IMR-90 (cell line): Measurements from ENCODE around the gene GSN. TPM values are rescaled to one million over a fixed set of nuclear protein-coding genes. Genes with fewer than 3 reads are reported as not detected.

Experiments
- ATAC-seq: fragments of 200-7000 bp; cut with Tn5 transposase; 2 replicates; pipeline ENCODE4 v1.9.1; 2020; ENCODE audit warnings: low read depth, mild to moderate bottlenecking, moderate library complexity
- BruUV-seq: library from RNA; stranded (reverse); fragments of 400-500 nt; replicated peaks from 2 replicates; lab custom pipeline; 2021; lab: Mats Ljungman, UMichigan
- CTCF ChIA-PET: fragments of 300-600 bp; formaldehyde crosslinking; extraction: SDS; loops from one replicate; lab custom pipeline; 2021; ENCODE audit warnings: antibody characterized with exemption; lab: Yijun Ruan, JAX
- POLR2A ChIA-PET: fragments of 300-600 bp; sonication (Branson Sonifier 250); formaldehyde crosslinking; loops from one replicate; lab custom pipeline; 2022; ENCODE audit warnings: antibody characterized with exemption; ENCODE audit not compliant: unreplicated experiment; lab: Charles Lee
- DNase-seq: peaks from one replicate; pipeline ENCODE4 v3.0.0; 2013
- H2AFZ ChIP-seq: replicated peaks from 2 replicates; pipeline ENCODE3; 2013; ENCODE audit warnings: low read length, mild to moderate bottlenecking; ENCODE audit not compliant: poor library complexity
- H2AK5ac ChIP-seq: 2 replicates; pipeline ENCODE4 v1.6.1; 2013; ENCODE audit warnings: low read depth, low read length, inconsistent platforms
- H2AK9ac ChIP-seq: replicated peaks from 2 replicates; pipeline ENCODE3; 2013; ENCODE audit warnings: mild to moderate bottlenecking, low read depth, low read length, moderate library complexity; ENCODE audit not compliant: poor library complexity
- H2BK120ac ChIP-seq: 2 replicates; pipeline ENCODE4 v1.6.1; 2013; ENCODE audit warnings: low read depth, low read length, inconsistent platforms
- H2BK15ac ChIP-seq: 3 replicates; pipeline ENCODE4 v1.6.1; 2013; ENCODE audit warnings: low read depth, low read length, inconsistent platforms
- H2BK20ac ChIP-seq: 2 replicates; pipeline ENCODE4 v1.6.1; 2013; ENCODE audit warnings: low read depth, mild to moderate bottlenecking, inconsistent platforms, low read length, moderate library complexity
- H2BK5ac ChIP-seq: 2 replicates; pipeline ENCODE4 v1.6.1; 2013; ENCODE audit warnings: mild to moderate bottlenecking, low read depth, low read length, inconsistent platforms; ENCODE audit not compliant: poor library complexity, severe bottlenecking
- H3K14ac ChIP-seq: replicated peaks from 2 replicates; pipeline ENCODE4 v1.6.1; 2013; ENCODE audit warnings: low read depth, low read length, inconsistent platforms
- H3K18ac ChIP-seq: 2 replicates; pipeline ENCODE4 v1.6.1; 2013; ENCODE audit warnings: low read depth, low read length, control low read depth
- H3K23ac ChIP-seq: 2 replicates; pipeline ENCODE4 v1.6.1; 2013; ENCODE audit warnings: low read depth, low read length, inconsistent platforms
- H3K27ac ChIP-seq: 2 replicates; pipeline ENCODE4 v1.5.1; 2013; ENCODE audit warnings: mild to moderate bottlenecking, control low read depth, low read length; ENCODE audit not compliant: insufficient read depth
- H3K27me3 ChIP-seq: 2 replicates; pipeline ENCODE4 v1.6.1; 2013; ENCODE audit warnings: low read length; ENCODE audit not compliant: control insufficient read depth, insufficient read depth
- H3K36me3 ChIP-seq: 2 replicates; pipeline ENCODE4 v1.6.1; 2013; ENCODE audit warnings: low read length, mixed read lengths; ENCODE audit not compliant: control insufficient read depth, insufficient read depth
- H3K4ac ChIP-seq: 2 replicates; pipeline ENCODE4 v1.6.1; 2013; ENCODE audit warnings: low read depth, low read length, inconsistent platforms
- H3K4me1 ChIP-seq: 2 replicates; pipeline ENCODE4 v1.6.1; 2013; ENCODE audit warnings: low read length, mixed read lengths; ENCODE audit not compliant: control insufficient read depth, insufficient read depth
- H3K4me2 ChIP-seq: 2 replicates; pipeline ENCODE4 v1.6.1; 2013; ENCODE audit warnings: low read depth, mild to moderate bottlenecking, control low read depth, low read length, moderate library complexity
- H3K4me3 ChIP-seq: 2 replicates; pipeline ENCODE4 v1.5.1; 2013; ENCODE audit warnings: low read depth, mild to moderate bottlenecking, control low read depth, low read length, moderate library complexity; ENCODE audit not compliant: insufficient read depth
- H3K56ac ChIP-seq: 2 replicates; pipeline ENCODE4 v1.6.1; 2013; ENCODE audit warnings: low read length, inconsistent platforms; ENCODE audit not compliant: insufficient read depth; ENCODE audit errors: extremely low read depth
- H3K79me1 ChIP-seq, 2 experiments: 2 replicates each; pipeline ENCODE4 v1.6.1; 2013; ENCODE audit warnings: low read length in 2 of 2, inconsistent platforms in 1 of 2, low read depth in 1 of 2
- H3K9ac ChIP-seq: 2 replicates; pipeline ENCODE4 v1.6.1; 2013; ENCODE audit warnings: low read depth, low read length, control low read depth
- H3K9me1 ChIP-seq: 2 replicates; pipeline ENCODE4 v1.6.1; 2013; ENCODE audit warnings: low read length, inconsistent platforms; ENCODE audit not compliant: insufficient read depth
- H3K9me3 ChIP-seq: 2 replicates; pipeline ENCODE4 v1.6.1; 2013; ENCODE audit warnings: low read length; ENCODE audit not compliant: control insufficient read depth, insufficient read depth
- H4K20me1 ChIP-seq: 2 replicates; pipeline ENCODE4 v1.6.1; 2013; ENCODE audit warnings: low read length, inconsistent platforms; ENCODE audit not compliant: insufficient read depth
- H4K5ac ChIP-seq: 2 replicates; pipeline ENCODE4 v1.6.1; 2013; ENCODE audit warnings: mild to moderate bottlenecking, low read depth, low read length, control low read depth
- H4K8ac ChIP-seq, 2 experiments: 2 replicates each; pipeline ENCODE4 v1.6.1; 2013; ENCODE audit warnings: low read depth in 2 of 2, low read length in 2 of 2, control low read depth in 1 of 2, inconsistent platforms in 1 of 2
- H4K91ac ChIP-seq: 2 replicates; pipeline ENCODE4 v1.6.1; 2013; ENCODE audit warnings: low read depth, low read length, inconsistent platforms; ENCODE audit not compliant: insufficient read depth
- MAZ ChIP-seq: IDR thresholded peaks from 2 replicates; pipeline ENCODE4 v1.6.1; 2012; ENCODE audit warnings: low read depth, mild to moderate bottlenecking, low read length, improper control_type of control experiment, moderate library complexity, borderline replicate concordance
- RCOR1 ChIP-seq: IDR thresholded peaks from 2 replicates; pipeline ENCODE4 v1.6.1; 2012; ENCODE audit warnings: mild to moderate bottlenecking, low read length, improper control_type of control experiment; ENCODE audit not compliant: insufficient replicate concordance
- SMC3 ChIP-seq: fragments of 150-350 bp; IDR thresholded peaks from 2 replicates; pipeline ENCODE4 v1.6.1; 2016; ENCODE audit warnings: low read depth, mild to moderate bottlenecking, antibody characterized with exemption, low read length, moderate library complexity
- WGBS, 2 experiments: methylation state at CpG; one replicate each; pipeline versions ENCODE4 v1.1.5 to v1.1.7; 2013; ENCODE audit warnings: missing lambda C conversion rate in 2 of 2; ENCODE audit not compliant: insufficient read length in 1 of 2; ENCODE audit errors: extremely low coverage in 2 of 2; 5-methylcytosine and 5-hydroxymethylcytosine counted together
- dilution Hi-C: fragments of 300-500 bp; cut with HindIII; formaldehyde crosslinking; loops from one replicate; pipeline ENCODE4 v1.14.3; 2018; ENCODE audit warnings: low sequenced_read_pairs; ENCODE audit not compliant: unreplicated experiment
- in situ Hi-C: fragments of 300-500 bp; cut with MboI; formaldehyde crosslinking; loops from 3 replicates; pipeline ENCODE4 v1.14.3; 2019; ENCODE audit warnings: low sequenced_read_pairs, inconsistent platforms, mixed read lengths
- intact Hi-C: fragments of 100-400 bp; cut with micrococcal nuclease; formaldehyde crosslinking; loops from 2 replicates; pipeline ENCODE4 v1.10.0; 2022
- polyA plus RNA-seq, 3 experiments: library from polyadenylated mRNA; depleted of rRNA; stranded (reverse); fragments of >200 nt; gene quantifications; 2 replicates each; pipeline ENCODE4 v1.2.3, GENCODE V29; 2012; ENCODE audit warnings: low replicate concordance in 1 of 3
- total RNA-seq: library from RNA; depleted of rRNA; stranded (reverse); fragments of >200 nt; gene quantifications from 2 replicates; pipeline ENCODE4 v1.2.3, GENCODE V29; 2012

Gene GSN
- total and polyA plus RNA-seq, 2 of the 4 experiments (the other 2 are of a cell fraction), result 495 to 547 TPM

DNA sequence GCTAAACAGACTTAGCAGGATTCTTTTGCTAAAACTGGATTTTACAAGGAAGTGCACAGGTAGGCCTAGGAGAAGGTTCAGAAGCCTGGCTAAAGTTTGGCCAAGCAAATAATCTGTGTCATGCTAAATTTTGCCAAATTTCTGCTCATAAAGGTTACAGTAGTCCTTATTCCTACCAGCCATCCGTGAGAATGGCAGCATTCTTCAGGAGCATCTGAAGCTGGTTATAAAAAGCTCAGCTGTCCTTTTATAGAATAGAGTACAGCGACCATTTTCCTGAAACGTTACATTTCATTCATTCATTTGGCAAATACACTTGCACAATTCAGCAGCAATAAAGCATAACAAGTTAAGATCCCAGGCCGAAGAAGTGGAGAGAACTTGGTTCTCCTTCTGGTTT, 6.9 kb downstream of the GSN start:
- Histone ChIP-seq H3K14ac (0 out of 2 replicates have a peak overlapping the region, but pooled peaks have one; percentile 11), H3K4me1 (peaks cover 45% of the 10 kb centered on the region), H3K18ac (no peak overlapping the region), H3K27me3 (no peaks in the 10 kb centered on the region), H3K4me2 (no peak overlapping the region), H4K8ac (peak overlapping the region in 1 of 2 experiments; percentile 37; a peak in 1 of 4 replicates), H3K23ac (peak overlapping the region; percentile 28; the same call in 1 of the 2 replicates), H3K36me3 (peaks cover 2% of the 10 kb centered on the region; the same call in 1 of the 2 replicates), H3K4ac (0 out of 2 replicates have a peak overlapping the region, but pooled peaks have one; percentile 31), H2AK5ac (0 out of 2 replicates have a peak overlapping the region, but pooled peaks have one; percentile 59), H3K79me1 (peaks cover 48 to 80% of the 10 kb centered on the region in 2 experiments), H2BK15ac (peak overlapping the region; percentile 61; the same call in 1 of the 3 replicates), H4K91ac (no peak overlapping the region), H2BK120ac (0 out of 2 replicates have a peak overlapping the region, but pooled peaks have one; percentile 5), H3K27ac (no peak overlapping the region), H3K4me3 (no peak overlapping the region), H2AK9ac (no peak overlapping the region), H2BK5ac (peak overlapping the region; percentile 12), H3K9me1 (peaks cover 37% of the 10 kb centered on the region), H3K9ac (no peak overlapping the region), H2BK20ac (no peak overlapping the region), H4K20me1 (peaks cover 19% of the 10 kb centered on the region), H3K9me3 (no peaks in the 10 kb centered on the region), H2AFZ (no peak overlapping the region), H4K5ac (no peak overlapping the region), H3K56ac (no peak overlapping the region)
- TF ChIP-seq RCOR1 (no peak), SMC3 (no peak), MAZ (no peak)
- ATAC-seq, result no peak
- POLR2A ChIA-PET, result interaction anchor here (1.5 kb wide), 1 partner anchor 12 kb away, joined by 4 read pairs; no protein-coding TSS in a partner anchor
- no TSS peak for BruUV-seq
- 80% methylated on average over 1 of the region's 4 CpGs; no CpG with 5 or more reads in 1 of the 2 experiments for WGBS, 2 experiments
- in situ Hi-C loops (no loop called here), intact Hi-C loops (no loop called here), dilution Hi-C loops (no loop called here)
- CTCF ChIA-PET, result interaction anchor here (0.7 kb wide), 1 partner anchor 45 kb away, joined by 3 read pairs; no protein-coding TSS in a partner anchor
- DNase-seq, result no peak
